Measurements from ENCODE around the gene GPR4. TPM values are rescaled to one million over a fixed set of nuclear protein-coding genes. Genes with fewer than 3 reads are reported as not detected.
"Not testable (repeated sequence)": the region's sequence is repeated elsewhere in the genome, so short reads cannot be mapped to it uniquely, and the experiment has no call there.

GPR4 gene
- total RNA-seq, 1 experiment from 2014 or later = 0.23 TPM

DNA sequence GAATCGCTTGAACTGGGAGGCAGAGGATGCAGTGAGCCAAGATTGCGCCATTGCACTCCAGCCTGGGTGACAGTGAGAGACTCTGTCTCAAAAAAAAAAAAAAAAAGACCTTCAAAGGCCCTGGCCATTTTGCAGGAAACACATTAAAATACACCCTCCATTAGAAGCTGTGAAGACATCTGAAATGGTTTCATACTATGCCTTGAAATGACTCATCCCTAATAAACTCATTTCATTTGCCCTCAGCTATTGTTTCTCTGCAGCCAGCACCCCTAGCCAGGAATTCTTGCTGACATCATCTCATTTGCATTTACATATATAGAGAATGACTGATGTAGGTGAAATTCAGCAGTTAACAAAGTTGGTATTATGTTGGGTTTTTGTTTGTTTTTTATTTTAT is 28.5 kb upstream of the GPR4 start:
- Histone ChIP-seq H3K9me3 (ENCODE audit: control insufficient read depth, insufficient read depth, low read depth, low read length) (no peaks in the 10 kb centered on the region), H3K27ac (ENCODE audit: low read length) (no peak overlapping the region), H3K27me3 (ENCODE audit: control insufficient read depth, insufficient read depth, low read length) (no peaks in the 10 kb centered on the region), H3K4me3 (ENCODE audit: low read depth in 2 of 2, low read length in 2 of 2) (no peak overlapping the region), H3K4me1 (ENCODE audit: control insufficient read depth, insufficient read depth, low read length) (peaks cover 9% of the 10 kb centered on the region), H3K36me3 (ENCODE audit: control insufficient read depth, insufficient read depth, low read length) (no peaks in the 10 kb centered on the region; the same call in 1 of the 2 replicates)
- CTCF ChIA-PET = interaction anchor here (0.7 to 1.0 kb wide), 2 partner anchors 12 to 53 kb away, joined by 4 to 6 read pairs; no protein-coding TSS in a partner anchor
- DNase-seq (ENCODE audit: low read depth, low spot score) (no peak), ATAC-seq (0 out of 2 replicates have a peak, but pooled peaks have one; percentile 67)
- POLR2A ChIA-PET = no interaction called here
- intact Hi-C loops (cut with micrococcal nuclease; ENCODE audit: unreplicated experiment) (no loop called here), in situ Hi-C loops (cut with HindIII; ENCODE audit: low pct_unique_long_range_greater_than_20kb, low sequenced_read_pairs) (no loop called here)
- TF ChIP-seq TCF7L2 (IDR thresholded peaks at IDR 0.05; ENCODE audit: low read depth, low read length) = no peak
- TF ChIP-seq, protein P1, sequence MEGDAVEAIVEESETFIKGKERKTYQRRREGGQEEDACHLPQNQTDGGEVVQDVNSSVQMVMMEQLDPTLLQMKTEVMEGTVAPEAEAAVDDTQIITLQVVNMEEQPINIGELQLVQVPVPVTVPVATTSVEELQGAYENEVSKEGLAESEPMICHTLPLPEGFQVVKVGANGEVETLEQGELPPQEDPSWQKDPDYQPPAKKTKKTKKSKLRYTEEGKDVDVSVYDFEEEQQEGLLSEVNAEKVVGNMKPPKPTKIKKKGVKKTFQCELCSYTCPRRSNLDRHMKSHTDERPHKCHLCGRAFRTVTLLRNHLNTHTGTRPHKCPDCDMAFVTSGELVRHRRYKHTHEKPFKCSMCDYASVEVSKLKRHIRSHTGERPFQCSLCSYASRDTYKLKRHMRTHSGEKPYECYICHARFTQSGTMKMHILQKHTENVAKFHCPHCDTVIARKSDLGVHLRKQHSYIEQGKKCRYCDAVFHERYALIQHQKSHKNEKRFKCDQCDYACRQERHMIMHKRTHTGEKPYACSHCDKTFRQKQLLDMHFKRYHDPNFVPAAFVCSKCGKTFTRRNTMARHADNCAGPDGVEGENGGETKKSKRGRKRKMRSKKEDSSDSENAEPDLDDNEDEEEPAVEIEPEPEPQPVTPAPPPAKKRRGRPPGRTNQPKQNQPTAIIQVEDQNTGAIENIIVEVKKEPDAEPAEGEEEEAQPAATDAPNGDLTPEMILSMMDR (IDR thresholded peaks at IDR 0.05) = no peak
- no peak for TF ChIP-seq SIN3A (IDR thresholded peaks at IDR 0.05; ENCODE audit: borderline replicate concordance, insufficient read depth, low read depth, low read length)
- no peak for TF ChIP-seq POLR2AphosphoS5 (IDR thresholded peaks at IDR 0.05; ENCODE audit: low read depth, low read length)
- TF ChIP-seq, protein P2, sequence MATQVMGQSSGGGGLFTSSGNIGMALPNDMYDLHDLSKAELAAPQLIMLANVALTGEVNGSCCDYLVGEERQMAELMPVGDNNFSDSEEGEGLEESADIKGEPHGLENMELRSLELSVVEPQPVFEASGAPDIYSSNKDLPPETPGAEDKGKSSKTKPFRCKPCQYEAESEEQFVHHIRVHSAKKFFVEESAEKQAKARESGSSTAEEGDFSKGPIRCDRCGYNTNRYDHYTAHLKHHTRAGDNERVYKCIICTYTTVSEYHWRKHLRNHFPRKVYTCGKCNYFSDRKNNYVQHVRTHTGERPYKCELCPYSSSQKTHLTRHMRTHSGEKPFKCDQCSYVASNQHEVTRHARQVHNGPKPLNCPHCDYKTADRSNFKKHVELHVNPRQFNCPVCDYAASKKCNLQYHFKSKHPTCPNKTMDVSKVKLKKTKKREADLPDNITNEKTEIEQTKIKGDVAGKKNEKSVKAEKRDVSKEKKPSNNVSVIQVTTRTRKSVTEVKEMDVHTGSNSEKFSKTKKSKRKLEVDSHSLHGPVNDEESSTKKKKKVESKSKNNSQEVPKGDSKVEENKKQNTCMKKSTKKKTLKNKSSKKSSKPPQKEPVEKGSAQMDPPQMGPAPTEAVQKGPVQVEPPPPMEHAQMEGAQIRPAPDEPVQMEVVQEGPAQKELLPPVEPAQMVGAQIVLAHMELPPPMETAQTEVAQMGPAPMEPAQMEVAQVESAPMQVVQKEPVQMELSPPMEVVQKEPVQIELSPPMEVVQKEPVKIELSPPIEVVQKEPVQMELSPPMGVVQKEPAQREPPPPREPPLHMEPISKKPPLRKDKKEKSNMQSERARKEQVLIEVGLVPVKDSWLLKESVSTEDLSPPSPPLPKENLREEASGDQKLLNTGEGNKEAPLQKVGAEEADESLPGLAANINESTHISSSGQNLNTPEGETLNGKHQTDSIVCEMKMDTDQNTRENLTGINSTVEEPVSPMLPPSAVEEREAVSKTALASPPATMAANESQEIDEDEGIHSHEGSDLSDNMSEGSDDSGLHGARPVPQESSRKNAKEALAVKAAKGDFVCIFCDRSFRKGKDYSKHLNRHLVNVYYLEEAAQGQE (IDR thresholded peaks at IDR 0.05; ENCODE audit: insufficient read depth in 1 of 2, low read depth in 2 of 2, low read length in 1 of 2) = no peak
- TSS peak; percentile 57 for BruUV-seq (replicated peaks)

DNA sequence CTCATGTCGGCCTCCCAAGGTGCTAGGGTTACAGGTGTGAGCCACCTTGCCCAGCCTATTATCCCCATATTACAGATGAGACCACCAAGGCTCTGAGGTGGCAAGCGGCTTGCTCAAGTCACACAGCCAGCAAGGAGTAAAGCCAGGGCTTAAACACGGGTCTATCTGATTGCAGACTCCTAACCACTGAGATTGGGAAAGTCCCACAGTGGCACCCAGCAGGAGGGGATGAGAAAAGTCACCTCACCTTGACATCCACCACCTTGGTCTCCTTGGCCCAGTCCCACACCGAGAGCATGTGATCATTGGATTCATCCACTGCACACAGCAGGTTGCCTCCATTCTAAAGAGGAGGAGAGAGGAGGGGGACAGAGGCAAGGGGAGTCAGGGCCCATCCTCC is 27.7 kb upstream of the GPR4 start:
- CTCF ChIA-PET = interaction anchor here (0.7 kb wide), 1 partner anchor 52 kb away, joined by 6 read pairs; no protein-coding TSS in a partner anchor
- no peak overlapping the region for H3K27ac ChIP-seq (ENCODE audit: low read length)
- H3K4me3 ChIP-seq (ENCODE audit: low read depth in 2 of 2, low read length in 2 of 2) = no peak overlapping the region
- POLR2A ChIA-PET = no interaction called here
- BruUV-seq (replicated peaks) = no TSS peak
- peaks cover 9% of the 10 kb centered on the region for H3K4me1 ChIP-seq (ENCODE audit: control insufficient read depth, insufficient read depth, low read length)
- H3K27me3 ChIP-seq (ENCODE audit: control insufficient read depth, insufficient read depth, low read length) = no peaks in the 10 kb centered on the region
- DNase-seq (ENCODE audit: low read depth, low spot score) = no peak
- in situ Hi-C loops (cut with HindIII; ENCODE audit: low pct_unique_long_range_greater_than_20kb, low sequenced_read_pairs) (no loop called here), intact Hi-C loops (cut with micrococcal nuclease; ENCODE audit: unreplicated experiment) (no loop called here)
- TF ChIP-seq TCF7L2 (IDR thresholded peaks at IDR 0.05; ENCODE audit: low read depth, low read length) (no peak), SIN3A (IDR thresholded peaks at IDR 0.05; ENCODE audit: borderline replicate concordance, insufficient read depth, low read depth, low read length) (no peak), POLR2AphosphoS5 (IDR thresholded peaks at IDR 0.05; ENCODE audit: low read depth, low read length) (no peak)
- TF ChIP-seq, protein P1 (IDR thresholded peaks at IDR 0.05) = no peak
- TF ChIP-seq, protein P2 (IDR thresholded peaks at IDR 0.05; ENCODE audit: insufficient read depth in 1 of 2, low read depth in 2 of 2, low read length in 1 of 2) = no peak
- H3K9me3 ChIP-seq (ENCODE audit: control insufficient read depth, insufficient read depth, low read depth, low read length) = no peaks in the 10 kb centered on the region
- H3K36me3 ChIP-seq (ENCODE audit: control insufficient read depth, insufficient read depth, low read length) = no peaks in the 10 kb centered on the region; the same call in 1 of the 2 replicates
- no peak for ATAC-seq

DNA sequence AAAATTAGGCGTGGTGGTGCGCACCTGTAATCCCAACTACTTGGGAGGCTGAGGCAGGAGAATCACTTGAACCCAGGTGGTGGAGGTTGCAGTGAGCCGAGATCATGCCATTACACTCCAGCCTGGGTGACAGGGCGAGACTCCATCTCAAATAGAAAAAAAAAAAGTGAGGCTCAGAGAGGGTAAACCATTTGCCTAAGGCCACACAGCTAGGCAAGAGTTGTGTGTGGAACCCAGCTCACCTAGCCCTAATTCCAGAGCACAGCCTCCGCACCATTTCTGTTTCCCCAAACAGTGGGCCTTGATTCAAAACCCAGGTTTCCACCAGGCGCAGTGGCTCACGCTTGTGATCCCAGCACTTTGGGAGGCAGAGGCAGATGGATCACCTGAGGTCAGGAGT is 26.2 kb upstream of the GPR4 start:
- H3K4me1 ChIP-seq (ENCODE audit: control insufficient read depth, insufficient read depth, low read length); H3K4me3 ChIP-seq (ENCODE audit: low read depth in 2 of 2, low read length in 2 of 2); POLR2A ChIA-PET; DNase-seq (ENCODE audit: low read depth, low spot score); H3K9me3 ChIP-seq (ENCODE audit: control insufficient read depth, insufficient read depth, low read depth, low read length); H3K27me3 ChIP-seq (ENCODE audit: control insufficient read depth, insufficient read depth, low read length); BruUV-seq (replicated peaks); ATAC-seq; intact Hi-C loops (cut with micrococcal nuclease; ENCODE audit: unreplicated experiment); in situ Hi-C loops (cut with HindIII; ENCODE audit: low pct_unique_long_range_greater_than_20kb, low sequenced_read_pairs); H3K36me3 ChIP-seq (ENCODE audit: control insufficient read depth, insufficient read depth, low read length); CTCF ChIA-PET; H3K27ac ChIP-seq (ENCODE audit: low read length): not testable (repeated sequence)
